GM23338 (cell line): Measurements from ENCODE around the gene BCAS3. TPM values are rescaled to one million over a fixed set of nuclear protein-coding genes. Genes with fewer than 3 reads are reported as not detected.

Experiments
- ATAC-seq: fragments of 200-7000 bp; cut with Tn5 transposase; 3 replicates; pipeline ENCODE4 v1.9.1; 2020
- DNase-seq: peaks from one replicate; pipeline ENCODE4 v3.0.0-alpha.2; 2015; ENCODE audit warnings: low spot score
- H2AFZ ChIP-seq: fragments of 200-600 bp; sonication (generic); 2 replicates; pipeline ENCODE4 v1.8.0; 2016; ENCODE audit warnings: antibody characterized with exemption, mild to moderate bottlenecking, moderate library complexity
- H3F3A ChIP-seq: fragments of 200-600 bp; sonication (generic); replicated peaks from 2 replicates; pipeline ENCODE4 v1.8.0; 2017; ENCODE audit warnings: antibody characterized with exemption, mixed run types, low read depth
- H3K27ac ChIP-seq: fragments of 200-600 bp; sonication (generic); 2 replicates; pipeline ENCODE4 v1.6.1; 2016; ENCODE audit warnings: low read depth
- H3K27me3 ChIP-seq: fragments of 200-600 bp; sonication (generic); 2 replicates; pipeline ENCODE4 v1.8.0; 2016; ENCODE audit warnings: mild to moderate bottlenecking, mixed run types, moderate library complexity; ENCODE audit not compliant: insufficient read depth
- H3K36me3 ChIP-seq: fragments of 200-600 bp; sonication (generic); 2 replicates; pipeline ENCODE4 v1.8.0; 2016; ENCODE audit warnings: mild to moderate bottlenecking; ENCODE audit not compliant: insufficient read depth
- H3K4me1 ChIP-seq: fragments of 200-600 bp; sonication (generic); 2 replicates; pipeline ENCODE4 v1.8.0; 2016; ENCODE audit warnings: mild to moderate bottlenecking, moderate library complexity; ENCODE audit not compliant: insufficient read depth
- H3K4me2 ChIP-seq: fragments of 200-600 bp; sonication (generic); 2 replicates; pipeline ENCODE4 v1.7.1; 2017; ENCODE audit warnings: mixed run types
- H3K4me3 ChIP-seq: fragments of 200-600 bp; sonication (generic); 2 replicates; pipeline ENCODE4 v1.6.1; 2016; ENCODE audit warnings: mixed run types
- H3K79me2 ChIP-seq: fragments of 200-600 bp; sonication (generic); replicated peaks from 2 replicates; pipeline ENCODE4 v1.8.0; 2017; ENCODE audit warnings: mild to moderate bottlenecking; ENCODE audit not compliant: insufficient read depth
- H3K9me2 ChIP-seq: fragments of 200-600 bp; sonication (generic); 2 replicates; pipeline ENCODE4 v1.8.0; 2017; ENCODE audit not compliant: insufficient read depth
- H4K20me1 ChIP-seq: fragments of 200-600 bp; sonication (generic); replicated peaks from 2 replicates; pipeline ENCODE4 v1.8.0; 2017; ENCODE audit warnings: mild to moderate bottlenecking; ENCODE audit not compliant: insufficient read depth
- H3K27ac Mint-ChIP-seq: 2 replicates; pipeline ENCODE4 v1.8.0; 2020; ENCODE audit warnings: inconsistent platforms, mild to moderate bottlenecking, moderate library complexity, mixed read lengths
- H3K27me3 Mint-ChIP-seq: 3 replicates; pipeline ENCODE4 v1.8.0; 2022; ENCODE audit warnings: low read depth, mild to moderate bottlenecking, moderate library complexity, mixed read lengths, inconsistent platforms; ENCODE audit not compliant: insufficient read depth, poor library complexity
- H3K36me3 Mint-ChIP-seq: 3 replicates; pipeline ENCODE4 v1.8.0; 2021; ENCODE audit warnings: low read depth, mild to moderate bottlenecking, inconsistent platforms, moderate library complexity, mixed read lengths
- H3K4me1 Mint-ChIP-seq: 3 replicates; pipeline ENCODE4 v1.8.0; 2020; ENCODE audit warnings: mild to moderate bottlenecking, inconsistent platforms, mixed read lengths
- H3K4me3 Mint-ChIP-seq: 3 replicates; pipeline ENCODE4 v1.8.0; 2021; ENCODE audit warnings: moderate library complexity, mild to moderate bottlenecking, inconsistent platforms, mixed read lengths
- H3K9me3 Mint-ChIP-seq: 3 replicates; pipeline ENCODE4 v1.8.0; 2020; ENCODE audit warnings: moderate library complexity, mild to moderate bottlenecking, inconsistent platforms, mixed read lengths
- EZH2 ChIP-seq: fragments of 200-600 bp; sonication (generic); IDR thresholded peaks from one replicate; pipeline ENCODE4 v1.8.0; 2017; ENCODE audit warnings: antibody characterized with exemption, mild to moderate bottlenecking, low read depth; ENCODE audit not compliant: unreplicated experiment
- EZH2phosphoT487 ChIP-seq: fragments of 200-600 bp; sonication (generic); IDR thresholded peaks from one replicate; pipeline ENCODE4 v1.8.1; 2018; ENCODE audit warnings: antibody characterized with exemption; ENCODE audit not compliant: unreplicated experiment
- JUNB ChIP-seq: IDR thresholded peaks from one replicate; pipeline ENCODE4 v1.6.1; 2016; ENCODE audit warnings: antibody characterized with exemption; ENCODE audit not compliant: unreplicated experiment
- NANOG ChIP-seq: IDR thresholded peaks from 2 replicates; pipeline ENCODE4 v1.6.1; 2016; ENCODE audit warnings: antibody characterized with exemption, borderline replicate concordance
- ZNF114 ChIP-seq: fragments of 250-450 bp; sonication (Bioruptor Pico); IDR thresholded peaks from 2 replicates; pipeline ENCODE4 v1.5.0; 2020; ENCODE audit warnings: mild to moderate bottlenecking, moderate library complexity
- polyA plus RNA-seq: library from polyadenylated mRNA; unstranded; fragments of >200 nt; fragmentation: Nextera tagmentation; extraction: Ambion mirVana; gene quantifications from 2 replicates; pipeline ENCODE4 v1.2.1, GENCODE V29; 2016
- total RNA-seq: library from RNA; depleted of rRNA; stranded (reverse); fragments of >200 nt; shearing (Covaris generic); gene quantifications from 2 replicates; pipeline ENCODE4 v1.2.3, GENCODE V29; 2014
- TF ChIP-seq, protein P1 (sequence below): fragments of 250-450 bp; sonication (Bioruptor Pico); IDR thresholded peaks from 2 replicates; pipeline ENCODE4 v1.5.0; 2020; ENCODE audit warnings: mild to moderate bottlenecking, moderate library complexity

BCAS3 gene
- total and polyA plus RNA-seq, 2 experiments from 2014 or later: 8.2 to 28.0 TPM

DNA sequence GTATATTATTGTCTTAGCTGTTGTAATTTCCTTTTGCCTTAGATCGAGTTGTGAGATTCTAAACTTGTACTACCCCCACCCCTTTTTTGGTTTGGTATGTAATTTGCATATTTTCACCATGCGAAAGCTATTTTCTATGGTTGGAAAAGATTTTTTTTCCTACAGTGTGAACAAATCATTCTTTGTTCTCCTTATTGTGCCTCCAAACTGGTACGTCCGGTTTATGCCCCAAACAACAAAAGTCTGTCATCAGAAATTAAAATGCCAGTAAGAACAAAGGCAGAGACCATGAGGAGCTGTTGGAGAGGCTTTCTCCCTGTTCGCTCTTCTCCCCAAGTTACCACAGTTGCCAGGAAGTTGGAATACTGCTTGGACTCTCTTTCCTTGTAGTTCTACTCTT lies 66.1 kb downstream of the BCAS3 start:
- H3K4me3 Mint-ChIP-seq: peak overlapping the region; percentile 34
- no peak for TF ChIP-seq EZH2
- TF ChIP-seq, protein P1, sequence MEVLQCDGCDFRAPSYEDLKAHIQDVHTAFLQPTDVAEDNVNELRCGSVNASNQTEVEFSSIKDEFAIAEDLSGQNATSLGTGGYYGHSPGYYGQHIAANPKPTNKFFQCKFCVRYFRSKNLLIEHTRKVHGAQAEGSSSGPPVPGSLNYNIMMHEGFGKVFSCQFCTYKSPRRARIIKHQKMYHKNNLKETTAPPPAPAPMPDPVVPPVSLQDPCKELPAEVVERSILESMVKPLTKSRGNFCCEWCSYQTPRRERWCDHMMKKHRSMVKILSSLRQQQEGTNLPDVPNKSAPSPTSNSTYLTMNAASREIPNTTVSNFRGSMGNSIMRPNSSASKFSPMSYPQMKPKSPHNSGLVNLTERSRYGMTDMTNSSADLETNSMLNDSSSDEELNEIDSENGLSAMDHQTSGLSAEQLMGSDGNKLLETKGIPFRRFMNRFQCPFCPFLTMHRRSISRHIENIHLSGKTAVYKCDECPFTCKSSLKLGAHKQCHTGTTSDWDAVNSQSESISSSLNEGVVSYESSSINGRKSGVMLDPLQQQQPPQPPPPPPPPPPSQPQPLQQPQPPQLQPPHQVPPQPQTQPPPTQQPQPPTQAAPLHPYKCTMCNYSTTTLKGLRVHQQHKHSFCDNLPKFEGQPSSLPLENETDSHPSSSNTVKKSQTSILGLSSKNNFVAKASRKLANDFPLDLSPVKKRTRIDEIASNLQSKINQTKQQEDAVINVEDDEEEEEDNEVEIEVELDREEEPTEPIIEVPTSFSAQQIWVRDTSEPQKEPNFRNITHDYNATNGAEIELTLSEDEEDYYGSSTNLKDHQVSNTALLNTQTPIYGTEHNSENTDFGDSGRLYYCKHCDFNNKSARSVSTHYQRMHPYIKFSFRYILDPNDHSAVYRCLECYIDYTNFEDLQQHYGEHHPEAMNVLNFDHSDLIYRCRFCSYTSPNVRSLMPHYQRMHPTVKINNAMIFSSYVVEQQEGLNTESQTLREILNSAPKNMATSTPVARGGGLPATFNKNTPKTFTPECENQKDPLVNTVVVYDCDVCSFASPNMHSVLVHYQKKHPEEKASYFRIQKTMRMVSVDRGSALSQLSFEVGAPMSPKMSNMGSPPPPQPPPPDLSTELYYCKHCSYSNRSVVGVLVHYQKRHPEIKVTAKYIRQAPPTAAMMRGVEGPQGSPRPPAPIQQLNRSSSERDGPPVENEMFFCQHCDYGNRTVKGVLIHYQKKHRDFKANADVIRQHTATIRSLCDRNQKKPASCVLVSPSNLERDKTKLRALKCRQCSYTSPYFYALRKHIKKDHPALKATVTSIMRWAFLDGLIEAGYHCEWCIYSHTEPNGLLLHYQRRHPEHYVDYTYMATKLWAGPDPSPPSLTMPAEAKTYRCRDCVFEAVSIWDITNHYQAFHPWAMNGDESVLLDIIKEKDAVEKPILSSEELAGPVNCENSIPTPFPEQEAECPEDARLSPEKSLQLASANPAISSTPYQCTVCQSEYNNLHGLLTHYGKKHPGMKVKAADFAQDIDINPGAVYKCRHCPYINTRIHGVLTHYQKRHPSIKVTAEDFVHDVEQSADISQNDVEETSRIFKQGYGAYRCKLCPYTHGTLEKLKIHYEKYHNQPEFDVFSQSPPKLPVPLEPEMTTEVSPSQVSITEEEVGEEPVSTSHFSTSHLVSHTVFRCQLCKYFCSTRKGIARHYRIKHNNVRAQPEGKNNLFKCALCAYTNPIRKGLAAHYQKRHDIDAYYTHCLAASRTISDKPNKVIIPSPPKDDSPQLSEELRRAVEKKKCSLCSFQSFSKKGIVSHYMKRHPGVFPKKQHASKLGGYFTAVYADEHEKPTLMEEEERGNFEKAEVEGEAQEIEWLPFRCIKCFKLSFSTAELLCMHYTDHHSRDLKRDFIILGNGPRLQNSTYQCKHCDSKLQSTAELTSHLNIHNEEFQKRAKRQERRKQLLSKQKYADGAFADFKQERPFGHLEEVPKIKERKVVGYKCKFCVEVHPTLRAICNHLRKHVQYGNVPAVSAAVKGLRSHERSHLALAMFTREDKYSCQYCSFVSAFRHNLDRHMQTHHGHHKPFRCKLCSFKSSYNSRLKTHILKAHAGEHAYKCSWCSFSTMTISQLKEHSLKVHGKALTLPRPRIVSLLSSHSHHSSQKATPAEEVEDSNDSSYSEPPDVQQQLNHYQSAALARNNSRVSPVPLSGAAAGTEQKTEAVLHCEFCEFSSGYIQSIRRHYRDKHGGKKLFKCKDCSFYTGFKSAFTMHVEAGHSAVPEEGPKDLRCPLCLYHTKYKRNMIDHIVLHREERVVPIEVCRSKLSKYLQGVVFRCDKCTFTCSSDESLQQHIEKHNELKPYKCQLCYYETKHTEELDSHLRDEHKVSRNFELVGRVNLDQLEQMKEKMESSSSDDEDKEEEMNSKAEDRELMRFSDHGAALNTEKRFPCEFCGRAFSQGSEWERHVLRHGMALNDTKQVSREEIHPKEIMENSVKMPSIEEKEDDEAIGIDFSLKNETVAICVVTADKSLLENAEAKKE: 0 out of 2 replicates have a peak, but pooled peaks have one; percentile 16
- no peaks in the 10 kb centered on the region for H3K36me3 Mint-ChIP-seq
- H3K27ac Mint-ChIP-seq: peak overlapping the region; percentile 88
- no peaks in the 10 kb centered on the region for H4K20me1 ChIP-seq
- H2AFZ ChIP-seq: 0 out of 2 replicates have a peak overlapping the region, but pooled peaks have one; percentile 7
- ATAC-seq (peak; percentile 42; the same call in 2 of the 3 replicates), DNase-seq (peak; percentile 30)
- H3K36me3 ChIP-seq: no peaks in the 10 kb centered on the region
- H3K27ac ChIP-seq: peak overlapping the region; percentile 51
- no peaks in the 10 kb centered on the region for H3F3A ChIP-seq
- no peaks in the 10 kb centered on the region for H3K9me3 Mint-ChIP-seq
- no peak overlapping the region for H3K4me3 ChIP-seq
- no peaks in the 10 kb centered on the region for H3K79me2 ChIP-seq
- H3K4me2 ChIP-seq: peak overlapping the region; percentile 67
- no peaks in the 10 kb centered on the region for H3K27me3 ChIP-seq
- peaks cover 32% of the 10 kb centered on the region for H3K4me1 Mint-ChIP-seq
- H3K27me3 Mint-ChIP-seq: peaks cover 1% of the 10 kb centered on the region
- no peaks in the 10 kb centered on the region for H3K9me2 ChIP-seq
- peaks cover 44% of the 10 kb centered on the region for H3K4me1 ChIP-seq

DNA sequence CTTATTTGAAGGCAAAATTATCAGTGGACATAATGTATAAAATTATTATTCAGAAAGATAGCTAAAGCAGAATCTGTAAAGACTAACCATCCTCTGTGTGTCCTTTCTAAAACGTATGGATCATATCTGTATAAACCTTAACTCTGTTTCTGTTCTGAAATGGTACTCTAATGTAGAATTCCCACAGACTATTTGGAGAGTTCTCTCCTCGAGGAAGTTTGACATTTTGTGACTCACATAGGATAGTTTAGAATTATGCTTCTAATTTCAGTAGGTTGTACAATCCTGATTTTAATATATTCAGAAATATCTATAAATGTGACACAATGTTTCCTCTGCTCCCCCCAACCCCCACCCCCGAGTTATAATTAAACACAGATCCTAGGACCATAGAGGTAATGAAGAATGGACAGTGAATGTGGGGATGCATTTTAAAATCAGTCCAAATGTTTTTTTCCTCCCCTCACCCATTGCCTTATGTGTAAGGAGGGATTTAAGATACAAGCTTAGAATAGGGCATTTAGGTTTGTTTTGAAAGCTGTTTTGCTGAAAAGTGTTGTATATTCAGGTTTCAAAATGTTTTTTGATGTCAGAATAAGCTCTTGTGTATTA lies 66.8 kb downstream of the BCAS3 start:
- H2AFZ ChIP-seq: no peak overlapping the region
- peak overlapping the region; percentile 51 for H3K27ac ChIP-seq
- no peak overlapping the region for H3K4me3 Mint-ChIP-seq
- H3K27me3 ChIP-seq: no peaks in the 10 kb centered on the region
- H3K27me3 Mint-ChIP-seq: peaks cover 1% of the 10 kb centered on the region
- no peaks in the 10 kb centered on the region for H3K79me2 ChIP-seq
- peaks cover 37% of the 10 kb centered on the region for H3K4me1 Mint-ChIP-seq
- ATAC-seq: no peak
- H3K27ac Mint-ChIP-seq: peak overlapping the region; percentile 88
- peaks cover 45% of the 10 kb centered on the region for H3K4me1 ChIP-seq
- no peaks in the 10 kb centered on the region for H3K9me3 Mint-ChIP-seq
- H3K4me3 ChIP-seq: no peak overlapping the region
- H4K20me1 ChIP-seq: no peaks in the 10 kb centered on the region
- peak overlapping the region; percentile 67 for H3K4me2 ChIP-seq
- no peaks in the 10 kb centered on the region for H3K36me3 ChIP-seq
- no peak for DNase-seq
- no peaks in the 10 kb centered on the region for H3K36me3 Mint-ChIP-seq
- no peaks in the 10 kb centered on the region for H3K9me2 ChIP-seq
- no peaks in the 10 kb centered on the region for H3F3A ChIP-seq
- TF ChIP-seq EZH2phosphoT487: no peak
- no peak for TF ChIP-seq NANOG
- TF ChIP-seq, protein P1: no peak
- no peak for TF ChIP-seq ZNF114 (CRISPR knock-in tag)
- TF ChIP-seq JUNB: no peak
